Bronchial epithelial cell (primary cell): Measurements from ENCODE around the gene MIPEP. TPM values are rescaled to one million over a fixed set of nuclear protein-coding genes. Genes with fewer than 3 reads are reported as not detected.
"Not testable (repeated sequence)": the region's sequence is repeated elsewhere in the genome, so short reads cannot be mapped to it uniquely, and the experiment has no call there.

Source experiments
- DNase-seq: peaks from one replicate; pipeline ENCODE4 v3.0.0-alpha.2; 2010; ENCODE audit warnings: low read depth
- FAIRE-seq: peaks from 2 replicates; lab custom pipeline; 2011; peaks lifted over from hg19 to GRCh38; lab: Jason Lieb, UNC
- H3K27me3 ChIP-seq: 2 replicates; pipeline ENCODE4 v1.5.1; 2011; ENCODE audit warnings: low read length; ENCODE audit not compliant: control insufficient read depth, insufficient read depth
- H3K36me3 ChIP-seq: 2 replicates; pipeline ENCODE4 v1.5.1; 2011; ENCODE audit warnings: low read length; ENCODE audit not compliant: control insufficient read depth, insufficient read depth
- H3K4me3 ChIP-seq: 2 replicates; pipeline ENCODE4 v1.5.1; 2011; ENCODE audit warnings: mild to moderate bottlenecking, low read depth, low read length, control low read depth
- CTCF ChIP-seq: IDR thresholded peaks from 2 replicates; pipeline ENCODE4 v1.5.1; 2011; ENCODE audit warnings: mild to moderate bottlenecking, moderate library complexity, low read length, control low read depth, inconsistent platforms; ENCODE audit not compliant: insufficient read depth, severe bottlenecking
- total RNA-seq: library from RNA; depleted of rRNA; stranded (reverse); fragments of >200 nt; gene quantifications from 2 replicates; pipeline ENCODE4 v1.2.1, GENCODE V29; 2014

MIPEP gene
- total RNA-seq, 1 donor from 2014 or later, result 19.2 TPM

GRCh38 chr13:23749288-23749873 is 139.8 kb downstream of the MIPEP start:
- DNase-seq (no peak), FAIRE-seq (no peak)
- no peak for TF ChIP-seq CTCF
- Histone ChIP-seq H3K4me3 (no peak overlapping the region), H3K36me3 (no peaks in the 10 kb centered on the region), H3K27me3 (no peaks in the 10 kb centered on the region)

GRCh38 chr13:23748109-23748990 is 140.8 kb downstream of the MIPEP start:
- FAIRE-seq (no peak), DNase-seq (no peak)
- Histone ChIP-seq H3K36me3 (no peaks in the 10 kb centered on the region), H3K27me3 (no peaks in the 10 kb centered on the region), H3K4me3 (no peak overlapping the region)
- TF ChIP-seq CTCF, result no peak

GRCh38 chr13:23746141-23746540 is 143.1 kb downstream of the MIPEP start:
- FAIRE-seq, H3K4me3 ChIP-seq, H3K27me3 ChIP-seq, H3K36me3 ChIP-seq, DNase-seq: not testable (repeated sequence)

GRCh38 chr13:23744315-23744714 is 144.9 kb downstream of the MIPEP start:
- FAIRE-seq (no peak), DNase-seq (peak; percentile 90)
- Histone ChIP-seq H3K4me3 (no peak overlapping the region), H3K27me3 (no peaks in the 10 kb centered on the region), H3K36me3 (no peaks in the 10 kb centered on the region)
- no peak for TF ChIP-seq CTCF

GRCh38 chr13:23743278-23744076 is 145.7 kb downstream of the MIPEP start:
- peak; percentile 70 for DNase-seq
- Histone ChIP-seq H3K36me3 (no peaks in the 10 kb centered on the region), H3K4me3 (no peak overlapping the region), H3K27me3 (no peaks in the 10 kb centered on the region)
- TF ChIP-seq CTCF, result no peak
- FAIRE-seq, result no peak
